Measurements from ENCODE around the gene SULT2A1. TPM values are rescaled to one million over a fixed set of nuclear protein-coding genes. Genes with fewer than 3 reads are reported as not detected.

SULT2A1 gene
- total and polyA plus RNA-seq, 2 of the 4 experiments (the other 2 are of a cell fraction), result not detected

DNA sequence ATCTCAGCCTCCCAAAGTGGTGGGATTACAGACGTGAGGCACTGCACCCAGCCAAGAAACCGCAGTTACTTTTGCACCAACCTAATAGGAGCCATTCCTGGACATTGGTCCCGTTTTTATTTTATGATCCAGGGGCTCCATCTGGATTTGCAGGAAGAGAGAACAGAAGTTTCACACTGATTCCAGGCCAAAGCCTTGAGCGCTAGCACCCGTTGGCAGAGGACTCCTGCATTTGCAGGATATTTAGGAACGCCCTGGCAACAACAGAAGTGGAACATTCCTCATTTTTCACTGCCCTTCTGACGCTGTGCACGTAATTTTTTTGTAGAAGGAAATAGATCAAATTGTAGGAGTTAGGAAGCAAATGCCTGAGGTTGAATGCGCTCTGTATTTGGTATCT, 11.7 kb upstream of the SULT2A1 start:
- Histone ChIP-seq H3K9me1 (ENCODE audit: insufficient read depth, low read length) (no peaks in the 10 kb centered on the region), H3K27me3 (ENCODE audit: control insufficient read depth, insufficient read depth, low read length) (no peaks in the 10 kb centered on the region), H2AK9ac (replicated peaks; ENCODE audit: low read depth, low read length, poor library complexity) (no peak overlapping the region), H2BK15ac (ENCODE audit: low read depth, low read length) (no peak overlapping the region), H4K20me1 (ENCODE audit: insufficient read depth, low read length) (no peaks in the 10 kb centered on the region), H2BK5ac (ENCODE audit: low read depth, low read length, poor library complexity, severe bottlenecking) (no peak overlapping the region), H3K4me2 (ENCODE audit: low read depth, low read length) (no peak overlapping the region), H3K9me3 (ENCODE audit: control insufficient read depth, insufficient read depth, low read length) (0 out of 2 replicates have a peak, but pooled peaks cover 3% of the 10 kb centered on the region), H3K4me1 (ENCODE audit: control insufficient read depth, insufficient read depth, low read length) (no peaks in the 10 kb centered on the region), H4K8ac (ENCODE audit: low read depth in 2 of 2, low read length in 2 of 2) (no peak overlapping the region), H3K79me1 (ENCODE audit: low read depth in 1 of 2, low read length in 2 of 2) (no peaks in the 10 kb centered on the region), H3K14ac (replicated peaks; ENCODE audit: low read depth, low read length) (no peak overlapping the region), H3K56ac (ENCODE audit: extremely low read depth, insufficient read depth, low read length) (no peak overlapping the region), H3K18ac (ENCODE audit: low read depth, low read length) (no peak overlapping the region), H4K5ac (ENCODE audit: low read depth, low read length) (no peak overlapping the region), H2BK120ac (ENCODE audit: low read depth, low read length) (no peak overlapping the region), H2AFZ (replicated peaks; ENCODE audit: low read length, poor library complexity) (no peak overlapping the region), H3K4me3 (ENCODE audit: insufficient read depth, low read depth, low read length) (no peak overlapping the region), H3K27ac (ENCODE audit: insufficient read depth, low read length) (no peak overlapping the region), H4K91ac (ENCODE audit: insufficient read depth, low read depth, low read length) (no peak overlapping the region), H3K36me3 (ENCODE audit: control insufficient read depth, insufficient read depth, low read length) (no peaks in the 10 kb centered on the region), H2AK5ac (ENCODE audit: low read depth, low read length) (no peak overlapping the region), H3K9ac (ENCODE audit: low read depth, low read length) (no peak overlapping the region), H3K23ac (ENCODE audit: low read depth, low read length) (no peak overlapping the region), H2BK20ac (ENCODE audit: low read depth, low read length) (no peak overlapping the region), H3K4ac (ENCODE audit: low read depth, low read length) (no peak overlapping the region)
- ATAC-seq (ENCODE audit: low read depth), result no peak
- ChIA-PET CTCF (no interaction called here), POLR2A (ENCODE audit: unreplicated experiment) (no interaction called here)
- DNase-seq, result no peak
- TF ChIP-seq CEBPB (IDR thresholded peaks at IDR 0.05; ENCODE audit: low read depth, low read length) (no peak), CHD1 (IDR thresholded peaks at IDR 0.05; ENCODE audit: low read depth, low read length) (no peak), FOS (IDR thresholded peaks at IDR 0.05; ENCODE audit: low read depth, low read length) (no peak), NFE2L2 (IDR thresholded peaks at IDR 0.05; ENCODE audit: low read depth, low read length) (no peak), RCOR1 (IDR thresholded peaks at IDR 0.05; ENCODE audit: insufficient replicate concordance, low read length) (no peak), POLR2A (IDR thresholded peaks at IDR 0.05; ENCODE audit: low read depth, low read length) (no peak), SMC3 (IDR thresholded peaks at IDR 0.05; ENCODE audit: low read depth, low read length) (no peak), RAD21 (IDR thresholded peaks at IDR 0.05; ENCODE audit: low read length) (no peak), MAZ (IDR thresholded peaks at IDR 0.05; ENCODE audit: borderline replicate concordance, low read depth, low read length) (no peak), RFX5 (IDR thresholded peaks at IDR 0.05; ENCODE audit: low read depth, low read length) (no peak), BHLHE40 (IDR thresholded peaks at IDR 0.05; ENCODE audit: low read depth, low read length) (no peak), MXI1 (IDR thresholded peaks at IDR 0.05; ENCODE audit: borderline replicate concordance, low read depth, low read length) (no peak), MAFK (IDR thresholded peaks at IDR 0.05; ENCODE audit: low read depth, low read length) (no peak)
- TF ChIP-seq, protein P1, sequence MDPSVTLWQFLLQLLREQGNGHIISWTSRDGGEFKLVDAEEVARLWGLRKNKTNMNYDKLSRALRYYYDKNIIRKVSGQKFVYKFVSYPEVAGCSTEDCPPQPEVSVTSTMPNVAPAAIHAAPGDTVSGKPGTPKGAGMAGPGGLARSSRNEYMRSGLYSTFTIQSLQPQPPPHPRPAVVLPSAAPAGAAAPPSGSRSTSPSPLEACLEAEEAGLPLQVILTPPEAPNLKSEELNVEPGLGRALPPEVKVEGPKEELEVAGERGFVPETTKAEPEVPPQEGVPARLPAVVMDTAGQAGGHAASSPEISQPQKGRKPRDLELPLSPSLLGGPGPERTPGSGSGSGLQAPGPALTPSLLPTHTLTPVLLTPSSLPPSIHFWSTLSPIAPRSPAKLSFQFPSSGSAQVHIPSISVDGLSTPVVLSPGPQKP (IDR thresholded peaks at IDR 0.05; ENCODE audit: borderline replicate concordance, low read depth, low read length), result no peak
- TF ChIP-seq, protein P2, sequence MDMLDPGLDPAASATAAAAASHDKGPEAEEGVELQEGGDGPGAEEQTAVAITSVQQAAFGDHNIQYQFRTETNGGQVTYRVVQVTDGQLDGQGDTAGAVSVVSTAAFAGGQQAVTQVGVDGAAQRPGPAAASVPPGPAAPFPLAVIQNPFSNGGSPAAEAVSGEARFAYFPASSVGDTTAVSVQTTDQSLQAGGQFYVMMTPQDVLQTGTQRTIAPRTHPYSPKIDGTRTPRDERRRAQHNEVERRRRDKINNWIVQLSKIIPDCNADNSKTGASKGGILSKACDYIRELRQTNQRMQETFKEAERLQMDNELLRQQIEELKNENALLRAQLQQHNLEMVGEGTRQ (IDR thresholded peaks at IDR 0.05; ENCODE audit: low read depth, low read length), result no peak
- TF ChIP-seq, protein P3, sequence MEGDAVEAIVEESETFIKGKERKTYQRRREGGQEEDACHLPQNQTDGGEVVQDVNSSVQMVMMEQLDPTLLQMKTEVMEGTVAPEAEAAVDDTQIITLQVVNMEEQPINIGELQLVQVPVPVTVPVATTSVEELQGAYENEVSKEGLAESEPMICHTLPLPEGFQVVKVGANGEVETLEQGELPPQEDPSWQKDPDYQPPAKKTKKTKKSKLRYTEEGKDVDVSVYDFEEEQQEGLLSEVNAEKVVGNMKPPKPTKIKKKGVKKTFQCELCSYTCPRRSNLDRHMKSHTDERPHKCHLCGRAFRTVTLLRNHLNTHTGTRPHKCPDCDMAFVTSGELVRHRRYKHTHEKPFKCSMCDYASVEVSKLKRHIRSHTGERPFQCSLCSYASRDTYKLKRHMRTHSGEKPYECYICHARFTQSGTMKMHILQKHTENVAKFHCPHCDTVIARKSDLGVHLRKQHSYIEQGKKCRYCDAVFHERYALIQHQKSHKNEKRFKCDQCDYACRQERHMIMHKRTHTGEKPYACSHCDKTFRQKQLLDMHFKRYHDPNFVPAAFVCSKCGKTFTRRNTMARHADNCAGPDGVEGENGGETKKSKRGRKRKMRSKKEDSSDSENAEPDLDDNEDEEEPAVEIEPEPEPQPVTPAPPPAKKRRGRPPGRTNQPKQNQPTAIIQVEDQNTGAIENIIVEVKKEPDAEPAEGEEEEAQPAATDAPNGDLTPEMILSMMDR (conservative IDR thresholded peaks at IDR 0.05; ENCODE audit: low read depth, low read length), result no peak
- intact Hi-C loops (cut with micrococcal nuclease), result no loop called here
- in situ Hi-C loops (cut with MboI; ENCODE audit: low sequenced_read_pairs), result loop anchor here (10.0 kb wide), 1 partner anchor 87 kb away; no protein-coding TSS in a partner anchor
- no TSS peak for BruUV-seq (replicated peaks)
- dilution Hi-C loops (cut with HindIII; ENCODE audit: low sequenced_read_pairs, unreplicated experiment), result no loop called here
- no CpG with 5 or more reads among the region's 9 CpGs for WGBS, 2 experiments (ENCODE audit: extremely low coverage in 2 of 2, insufficient read length in 1 of 2)

Measured in IMR-90 (cell line).